Common myeloid progenitor, CD34-positive (primary cell): ENCODE measurements around the gene PHYKPL.

Experiments
- CTCF ChIA-PET: fragments of 350-600 bp; sonication (Branson Sonifier 250); formaldehyde crosslinking; loops from one replicate; lab custom pipeline; 2021; ENCODE audit warnings: antibody characterized with exemption; lab: Charles Lee
- POLR2A ChIA-PET: fragments of 350-600 bp; sonication (Branson Sonifier 250); formaldehyde crosslinking; loops from one replicate; lab custom pipeline; 2021; ENCODE audit warnings: antibody characterized with exemption; lab: Charles Lee
- DNase-seq, 3 donors: peaks; one replicate each; pipeline versions ENCODE4 v3.0.0 to v3.0.0-alpha.2; 2013
- H3K27ac ChIP-seq, 2 experiments: 1 replicate in 1 of 2; 2 replicates in 1 of 2; pipeline ENCODE4 v1.7.0; 2013; ENCODE audit warnings: inconsistent platforms in 2 of 2, low read length in 2 of 2, mild to moderate bottlenecking in 2 of 2, low read depth in 1 of 2, moderate library complexity in 1 of 2; ENCODE audit not compliant: severe bottlenecking in 2 of 2, insufficient read depth in 1 of 2, poor library complexity in 1 of 2
- H3K27me3 ChIP-seq, 5 experiments: replicated peaks in 2 of 5; 1 replicate in 3 of 5; 2 replicates in 2 of 5; pipeline versions ENCODE4 v1.6.1 to v1.7.0; 2013; ENCODE audit warnings: low read length in 4 of 5, mild to moderate bottlenecking in 2 of 5, moderate library complexity in 2 of 5, inconsistent platforms in 1 of 5; ENCODE audit not compliant: insufficient read depth in 5 of 5, control insufficient read depth in 4 of 5
- H3K36me3 ChIP-seq, 4 experiments: 1 replicate in 2 of 4; 2 replicates in 2 of 4; pipeline versions ENCODE4 v1.6.1 to v1.7.0; 2013; ENCODE audit warnings: low read length in 3 of 4, control low read depth in 1 of 4, mild to moderate bottlenecking in 1 of 4; ENCODE audit not compliant: control insufficient read depth in 4 of 4, insufficient read depth in 4 of 4
- H3K4me1 ChIP-seq, 4 experiments: 1 replicate in 3 of 4; 2 replicates in 1 of 4; pipeline versions ENCODE4 v1.6.1 to v1.7.1; 2013; ENCODE audit warnings: low read length in 3 of 4, mild to moderate bottlenecking in 3 of 4, control low read depth in 1 of 4, inconsistent platforms in 1 of 4, moderate library complexity in 1 of 4; ENCODE audit not compliant: control insufficient read depth in 4 of 4, insufficient read depth in 4 of 4; ENCODE audit errors: control extremely low read depth in 1 of 4
- H3K4me3 ChIP-seq, 7 experiments: 1 replicate in 4 of 7; 2 replicates in 3 of 7; pipeline versions ENCODE4 v1.5.1 to v1.7.0; 2013; ENCODE audit warnings: mild to moderate bottlenecking in 7 of 7, low read length in 6 of 7, moderate library complexity in 6 of 7, inconsistent platforms in 2 of 7, low read depth in 2 of 7, control low read depth in 1 of 7; ENCODE audit not compliant: insufficient read depth in 4 of 7, control insufficient read depth in 1 of 7; ENCODE audit errors: extremely low read depth in 1 of 7
- H3K9me3 ChIP-seq, 5 experiments: 1 replicate in 4 of 5; 2 replicates in 1 of 5; pipeline versions ENCODE4 v1.6.1 to v1.7.1; 2013; ENCODE audit warnings: low read length in 4 of 5, mild to moderate bottlenecking in 2 of 5, inconsistent platforms in 1 of 5, low read depth in 1 of 5, moderate library complexity in 1 of 5; ENCODE audit not compliant: control insufficient read depth in 4 of 5, insufficient read depth in 2 of 5; ENCODE audit errors: control extremely low read depth in 1 of 5
- WGBS: methylation state at CpG from one replicate; pipeline ENCODE4 v1.1.5; 2013; ENCODE audit not compliant: insufficient coverage; 5-methylcytosine and 5-hydroxymethylcytosine counted together

Gene PHYKPL

GRCh38 chr5:178221853-178222252, 10.7 kb downstream of the PHYKPL start:
- peaks cover 14 to 80% (median 49%) of the 10 kb centered on the region in 4 experiments for H3K36me3 ChIP-seq
- WGBS = 100% methylated on average over 3 of the region's 5 CpGs
- CTCF ChIA-PET = interaction anchor here (1.0 kb wide), 1 partner anchor 18 kb away, joined by 3 read pairs; the partner anchor contains the start of gene HNRNPAB
- no peak overlapping the region for H3K4me3 ChIP-seq
- peak overlapping the region in 1 of 2 experiments; percentile 35 for H3K27ac ChIP-seq
- no peaks in the 10 kb centered on the region for H3K9me3 ChIP-seq
- H3K27me3 ChIP-seq = no peaks in the 10 kb centered on the region
- H3K4me1 ChIP-seq = peaks cover 0 to 10% (median 5%) of the 10 kb centered on the region in 4 experiments
- DNase-seq = no peak
- POLR2A ChIA-PET = no interaction called here

GRCh38 chr5:178221282-178221681, 11.3 kb downstream of the PHYKPL start:
- WGBS = 77% methylated on average over 3 of the region's 3 CpGs
- no peak overlapping the region for H3K4me3 ChIP-seq
- peak overlapping the region; percentile 3 to 35 for H3K27ac ChIP-seq
- ChIA-PET CTCF (interaction anchor here (1.0 kb wide), 1 partner anchor 17 kb away, joined by 3 read pairs; the partner anchor contains the start of gene HNRNPAB), POLR2A (no interaction called here)
- peaks cover 14 to 79% (median 47%) of the 10 kb centered on the region in 4 experiments for H3K36me3 ChIP-seq
- peaks cover 3 to 16% (median 11%) of the 10 kb centered on the region in 4 experiments for H3K4me1 ChIP-seq
- H3K9me3 ChIP-seq = no peaks in the 10 kb centered on the region
- DNase-seq = no peak
- H3K27me3 ChIP-seq = no peaks in the 10 kb centered on the region

GRCh38 chr5:178218827-178219226, 13.8 kb downstream of the PHYKPL start:
- Histone ChIP-seq H3K9me3 (no peaks in the 10 kb centered on the region), H3K27ac (no peak overlapping the region)
- POLR2A ChIA-PET = no interaction called here

GRCh38 chr5:178218237-178218776, 14.3 kb downstream of the PHYKPL start:
- Histone ChIP-seq H3K36me3 (peaks cover 18 to 75% (median 46%) of the 10 kb centered on the region in 4 experiments), H3K4me1 (peaks cover 10 to 27% (median 20%) of the 10 kb centered on the region in 4 experiments), H3K9me3 (no peaks in the 10 kb centered on the region), H3K4me3 (no peak overlapping the region), H3K27me3 (no peaks in the 10 kb centered on the region), H3K27ac (no peak overlapping the region)
- ChIA-PET POLR2A (no interaction called here), CTCF (no interaction called here)
- WGBS = 93% methylated on average over 3 of the region's 5 CpGs
- DNase-seq = no peak

More at GRCh38 chr5:178218827-178219226, 13.8 kb downstream of the PHYKPL start:
- CTCF ChIA-PET = no interaction called here
- peaks cover 18 to 75% (median 47%) of the 10 kb centered on the region in 4 experiments for H3K36me3 ChIP-seq
- peaks cover 10 to 27% (median 20%) of the 10 kb centered on the region in 4 experiments for H3K4me1 ChIP-seq
- no peak overlapping the region for H3K4me3 ChIP-seq
- no peaks in the 10 kb centered on the region for H3K27me3 ChIP-seq
- DNase-seq = no peak
- no CpG with 5 or more reads among the region's 3 CpGs for WGBS

- CTCF ChIA-PET = interaction anchor here (0.5 to 1.9 kb wide), 7 partner anchors 9 to 141 kb away, joined by 3 to 7 read pairs (median 4); no protein-coding TSS in a partner anchor
- POLR2A ChIA-PET = interaction anchor here (0.9 kb wide), 1 partner anchor 10 kb away, joined by 3 read pairs; no protein-coding TSS in a partner anchor
These were observed 15.8 kb downstream of the PHYKPL start for GRCh38 chr5:178216779-178217178.

GRCh38 chr5:178216088-178216534, 16.5 kb downstream of the PHYKPL start:
- CTCF ChIA-PET = interaction anchor here (0.5 to 1.9 kb wide), 8 partner anchors 9 to 140 kb away, joined by 3 to 7 read pairs (median 4); no protein-coding TSS in a partner anchor

More at GRCh38 chr5:178216779-178217178, 15.8 kb downstream of the PHYKPL start:
- H3K4me1 ChIP-seq = peaks cover 10 to 25% (median 17%) of the 10 kb centered on the region in 4 experiments
- peaks cover 18 to 75% (median 52%) of the 10 kb centered on the region in 4 experiments for H3K36me3 ChIP-seq
- H3K27ac ChIP-seq = peak overlapping the region in 1 of 2 experiments; percentile 64
- 96% methylated on average over 3 of the region's 3 CpGs for WGBS
- no peak for DNase-seq
- no peaks in the 10 kb centered on the region for H3K9me3 ChIP-seq
- H3K4me3 ChIP-seq = no peak overlapping the region
- H3K27me3 ChIP-seq = no peaks in the 10 kb centered on the region

More at GRCh38 chr5:178216088-178216534, 16.5 kb downstream of the PHYKPL start:
- Histone ChIP-seq H3K27me3 (no peaks in the 10 kb centered on the region), H3K4me3 (peak overlapping the region in 2 of 7 experiments; percentile 16 to 23), H3K27ac (no peak overlapping the region), H3K4me1 (peaks cover 10 to 18% (median 16%) of the 10 kb centered on the region in 4 experiments), H3K9me3 (no peaks in the 10 kb centered on the region), H3K36me3 (peaks cover 16 to 75% (median 55%) of the 10 kb centered on the region in 4 experiments)
- POLR2A ChIA-PET = interaction anchor here (0.6 to 0.9 kb wide), 2 partner anchors 9 to 13 kb away, joined by 3 read pairs; no protein-coding TSS in a partner anchor
- WGBS = 59% methylated on average over 5 of the region's 5 CpGs
- DNase-seq = peak in 2 of 3 donors; percentile 44 to 62
